OCI-LY1 (cell line): ENCODE data around the gene CORO1C.

Experiments used
- CTCF ChIP-seq: fragments of 200-600 bp; sonication (generic), shearing (Covaris generic); IDR thresholded peaks from 2 replicates; pipeline ENCODE4 v1.5.1; 2017; ENCODE audit warnings: mild to moderate bottlenecking, antibody characterized with exemption, low read length, moderate library complexity, mixed read lengths
- EZH2 ChIP-seq: fragments of 200-600 bp; sonication (generic), shearing (Covaris generic); IDR thresholded peaks from 2 replicates; pipeline ENCODE4 v1.8.0; 2017; ENCODE audit warnings: borderline replicate concordance, mixed run types, mild to moderate bottlenecking, antibody characterized with exemption, low read length, moderate library complexity, mixed read lengths

DNA sequence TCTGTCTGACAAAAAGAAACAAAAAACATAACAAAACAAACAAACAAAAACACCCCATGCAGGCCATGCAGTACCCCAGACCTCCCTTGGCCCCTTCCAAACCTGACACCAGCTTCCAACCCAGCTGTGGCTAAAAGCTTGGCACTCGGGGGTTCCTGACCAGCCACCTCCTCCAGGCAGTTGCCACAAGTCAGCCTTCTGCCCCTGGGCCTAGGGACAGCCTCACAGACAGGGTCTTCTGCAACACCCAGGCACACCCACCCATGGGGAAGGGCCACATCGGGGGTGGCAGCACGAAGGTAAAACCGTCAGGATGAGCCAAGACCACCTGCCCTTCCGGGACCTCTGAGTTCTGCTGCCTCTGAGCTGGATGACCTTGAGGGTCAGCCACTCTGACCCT lies 122.7 kb downstream of the CORO1C start:
- TF ChIP-seq CTCF = no peak
- TF ChIP-seq EZH2 = no peak
